GM23248 (cell line): ENCODE data around the gene CENATAC. TPM values are rescaled to one million over a fixed set of nuclear protein-coding genes. Genes with fewer than 3 reads are reported as not detected.

Experiments
- DNase-seq: peaks from one replicate; pipeline ENCODE4 v3.0.0-alpha.2; 2015
- H2AFZ ChIP-seq: fragments of 200-600 bp; sonication (generic); 2 replicates; pipeline ENCODE4 v1.6.1; 2016; ENCODE audit warnings: antibody characterized with exemption
- H3F3A ChIP-seq: fragments of 200-600 bp; sonication (generic); 2 replicates; pipeline ENCODE4 v1.6.1; 2016; ENCODE audit warnings: mild to moderate bottlenecking, antibody characterized with exemption, mixed run types; ENCODE audit not compliant: insufficient read depth
- H3K27ac ChIP-seq: fragments of 200-600 bp; sonication (generic); 2 replicates; pipeline ENCODE4 v1.5.1; 2016; ENCODE audit warnings: mild to moderate bottlenecking
- H3K27me3 ChIP-seq: fragments of 200-600 bp; sonication (generic); replicated peaks from 2 replicates; pipeline ENCODE4 v1.6.1; 2016; ENCODE audit warnings: mild to moderate bottlenecking; ENCODE audit not compliant: insufficient read depth
- H3K36me3 ChIP-seq: fragments of 200-600 bp; sonication (generic); 2 replicates; pipeline ENCODE4 v1.6.1; 2016; ENCODE audit warnings: low read depth, mild to moderate bottlenecking
- H3K4me1 ChIP-seq: fragments of 200-600 bp; sonication (generic); 2 replicates; pipeline ENCODE4 v1.6.1; 2016; ENCODE audit warnings: mild to moderate bottlenecking; ENCODE audit not compliant: insufficient read depth
- H3K4me2 ChIP-seq: fragments of 200-600 bp; sonication (generic); one replicate; pipeline ENCODE4 v1.6.1; 2016; ENCODE audit warnings: mild to moderate bottlenecking; ENCODE audit not compliant: unreplicated experiment
- H3K4me3 ChIP-seq: fragments of 200-600 bp; sonication (generic); 2 replicates; pipeline ENCODE4 v1.5.1; 2016; ENCODE audit warnings: mild to moderate bottlenecking
- H3K79me2 ChIP-seq: fragments of 200-600 bp; sonication (generic); 2 replicates; pipeline ENCODE4 v1.6.1; 2016; ENCODE audit warnings: mild to moderate bottlenecking; ENCODE audit not compliant: insufficient read depth
- H3K9ac ChIP-seq: fragments of 200-600 bp; sonication (generic); 2 replicates; pipeline ENCODE4 v1.6.1; 2016; ENCODE audit warnings: mild to moderate bottlenecking
- H3K9me2 ChIP-seq: fragments of 200-600 bp; sonication (generic); 2 replicates; pipeline ENCODE4 v1.6.1; 2016; ENCODE audit warnings: mixed run types, mild to moderate bottlenecking, moderate library complexity; ENCODE audit not compliant: insufficient read depth
- H3K9me3 ChIP-seq: fragments of 200-600 bp; sonication (generic); one replicate; pipeline ENCODE4 v1.6.1; 2017; ENCODE audit warnings: low read depth
- H4K20me1 ChIP-seq: fragments of 200-600 bp; sonication (generic); 2 replicates; pipeline ENCODE4 v1.6.0; 2016; ENCODE audit not compliant: insufficient read depth
- EZH2 ChIP-seq: fragments of 200-600 bp; sonication (generic); IDR thresholded peaks from 2 replicates; pipeline ENCODE4 v1.6.1; 2018; ENCODE audit warnings: antibody characterized with exemption, mild to moderate bottlenecking; ENCODE audit not compliant: insufficient read depth, poor library complexity, severe bottlenecking
- EZH2phosphoT487 ChIP-seq: fragments of 200-600 bp; sonication (generic); IDR thresholded peaks from 2 replicates; pipeline ENCODE4 v1.6.1; 2018; ENCODE audit warnings: antibody characterized with exemption, moderate library complexity, mild to moderate bottlenecking, low read depth; ENCODE audit not compliant: insufficient read depth
- WGBS, 2 experiments: methylation state at CpG; one replicate each; pipeline ENCODE4 v1.1.6; 2015 to 2017; ENCODE audit warnings: low lambda C conversion rate in 2 of 2, low coverage in 1 of 2; ENCODE audit errors: missing lambda C conversion rate in 2 of 2; 5-methylcytosine and 5-hydroxymethylcytosine counted together
- in situ Hi-C: fragments of 300-500 bp; cut with MboI; formaldehyde crosslinking; loops from 2 replicates; pipeline ENCODE4 v1.15.0; 2020
- polyA plus RNA-seq: library from polyadenylated mRNA; unstranded; fragments of >200 nt; fragmentation: Nextera tagmentation; extraction: Ambion mirVana; gene quantifications from 2 replicates; pipeline ENCODE4 v1.2.1, GENCODE V29; 2016
- total RNA-seq: library from RNA; depleted of rRNA; stranded (reverse); fragments of >200 nt; shearing (Covaris generic); gene quantifications from 2 replicates; pipeline ENCODE4 v1.2.3, GENCODE V29; 2014

The CENATAC gene
- total and polyA plus RNA-seq, 2 experiments from 2014 or later = 13.1 to 15.3 TPM

DNA sequence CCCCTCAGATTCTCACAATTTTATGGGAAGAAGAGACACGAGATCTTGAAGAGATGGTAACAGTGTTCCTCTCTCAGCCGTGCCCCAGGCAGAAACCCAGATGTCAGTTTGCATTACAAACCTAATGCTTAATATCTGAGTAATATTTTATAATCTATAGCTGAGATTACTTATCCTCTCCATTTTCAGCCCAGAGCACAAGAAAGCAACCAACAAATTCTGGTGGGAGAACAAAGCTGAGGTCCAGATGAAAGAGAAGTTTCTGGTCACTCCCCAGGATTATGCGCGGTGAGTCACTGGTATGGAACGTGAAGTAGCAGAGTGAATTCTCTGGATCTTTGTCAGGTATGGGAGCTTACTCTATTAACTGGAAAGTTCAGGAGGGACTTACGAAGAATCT, 884 bp downstream of the CENATAC start:
- H3K36me3 ChIP-seq = peaks cover 23% of the 10 kb centered on the region
- no peaks in the 10 kb centered on the region for H3K9me3 ChIP-seq
- H3K79me2 ChIP-seq = peaks cover 69% of the 10 kb centered on the region
- peak overlapping the region; percentile 99 for H2AFZ ChIP-seq
- 34% methylated on average over 6 of the region's 6 CpGs for WGBS, 2 experiments
- H4K20me1 ChIP-seq = no peaks in the 10 kb centered on the region
- peaks cover 26% of the 10 kb centered on the region for H3K4me1 ChIP-seq
- peaks cover 34% of the 10 kb centered on the region for H3F3A ChIP-seq
- H3K4me2 ChIP-seq = peak overlapping the region; percentile 99
- peak; percentile 80 for DNase-seq
- H3K9me2 ChIP-seq = no peaks in the 10 kb centered on the region
- peak overlapping the region; percentile 82 for H3K9ac ChIP-seq
- no peaks in the 10 kb centered on the region for H3K27me3 ChIP-seq
- no peak for TF ChIP-seq EZH2
- no peak for TF ChIP-seq EZH2phosphoT487
- peak overlapping the region; percentile 75 for H3K27ac ChIP-seq
- peak overlapping the region; percentile 90 for H3K4me3 ChIP-seq
- in situ Hi-C loops = no loop called here

- Histone ChIP-seq H2AFZ (no peak overlapping the region), H3F3A (peaks cover 34% of the 10 kb centered on the region), H3K79me2 (peaks cover 81% of the 10 kb centered on the region), H3K4me2 (peak overlapping the region; percentile 39), H3K9me2 (no peaks in the 10 kb centered on the region), H3K27me3 (no peaks in the 10 kb centered on the region), H3K9me3 (no peaks in the 10 kb centered on the region), H3K36me3 (peaks cover 25% of the 10 kb centered on the region), H3K4me3 (no peak overlapping the region), H3K4me1 (peaks cover 26% of the 10 kb centered on the region), H3K27ac (peak overlapping the region; percentile 75), H4K20me1 (no peaks in the 10 kb centered on the region), H3K9ac (peak overlapping the region; percentile 36)
- 0% methylated on average over 1 of the region's 1 CpG for WGBS, 2 experiments
- peak; percentile 77 for DNase-seq
- TF ChIP-seq EZH2 (no peak), EZH2phosphoT487 (no peak)
- in situ Hi-C loops = no loop called here
Observed at GRCh38 chr11:119000906-119001305, 3.0 kb downstream of the CENATAC start.

DNA sequence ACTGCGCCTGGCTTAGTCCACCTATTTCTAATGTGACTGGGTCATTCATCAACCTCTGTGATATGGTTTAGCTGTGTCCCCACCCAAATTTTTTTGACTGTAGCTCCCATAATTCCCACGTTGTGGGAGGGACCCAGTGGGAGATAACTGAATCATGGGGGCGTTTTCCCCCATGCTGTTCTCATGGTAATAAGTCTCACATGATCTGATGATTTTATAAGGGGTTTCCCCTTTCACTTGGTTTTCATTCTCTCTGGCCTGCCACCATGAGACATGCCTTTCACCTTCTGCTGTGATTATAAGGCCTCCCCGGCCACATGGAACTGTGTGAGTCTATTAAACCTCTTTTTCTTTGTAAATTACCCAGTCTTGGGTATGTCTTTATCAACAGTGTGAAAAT, 8.7 kb downstream of the CENATAC start:
- H2AFZ ChIP-seq = no peak overlapping the region
- H3K9me3 ChIP-seq = no peaks in the 10 kb centered on the region
- H3K9ac ChIP-seq = no peak overlapping the region
- in situ Hi-C loops = no loop called here
- H3K4me1 ChIP-seq = peaks cover 1% of the 10 kb centered on the region; the same call in 1 of the 2 replicates
- TF ChIP-seq EZH2 (no peak), EZH2phosphoT487 (no peak)
- no peaks in the 10 kb centered on the region for H3K27me3 ChIP-seq
- H3K79me2 ChIP-seq = peaks cover 34% of the 10 kb centered on the region
- H3K36me3 ChIP-seq = peaks cover 19% of the 10 kb centered on the region
- no peaks in the 10 kb centered on the region for H4K20me1 ChIP-seq
- H3F3A ChIP-seq = peaks cover 8% of the 10 kb centered on the region; the same call in 1 of the 2 replicates
- H3K4me3 ChIP-seq = no peak overlapping the region
- 75 to 83% methylated on average over 4 of the region's 4 CpGs for WGBS, 2 experiments
- DNase-seq = no peak
- H3K9me2 ChIP-seq = no peaks in the 10 kb centered on the region
- H3K27ac ChIP-seq = no peak overlapping the region
- no peak overlapping the region for H3K4me2 ChIP-seq

- Histone ChIP-seq H4K20me1 (no peaks in the 10 kb centered on the region), H3K4me2 (no peak overlapping the region), H3K9me2 (no peaks in the 10 kb centered on the region), H2AFZ (no peak overlapping the region), H3K9me3 (no peaks in the 10 kb centered on the region), H3K36me3 (peaks cover 40% of the 10 kb centered on the region), H3K4me3 (no peak overlapping the region), H3F3A (peaks cover 54% of the 10 kb centered on the region), H3K9ac (no peak overlapping the region), H3K79me2 (peaks cover 29% of the 10 kb centered on the region), H3K27ac (no peak overlapping the region), H3K27me3 (no peaks in the 10 kb centered on the region), H3K4me1 (peaks cover 12% of the 10 kb centered on the region)
- WGBS, 2 experiments = 77 to 85% methylated on average over 6 of the region's 6 CpGs
- DNase-seq = no peak
- TF ChIP-seq EZH2phosphoT487 (no peak), EZH2 (no peak)
- in situ Hi-C loops = no loop called here
Observed at GRCh38 chr11:119011476-119012053, 13.6 kb downstream of the CENATAC start.
